ENCODE data around the gene OR4N2.
"Not testable (repeated sequence)": the region's sequence is repeated elsewhere in the genome, so short reads cannot be mapped to it uniquely, and the experiment has no call there.

Gene OR4N2

GRCh38 chr14:19838433-19838832, 34.9 kb downstream of the OR4N2 start:
- DNase-seq = no peak

- no peak for DNase-seq
Observed at GRCh38 chr14:19851365-19851764, 47.8 kb downstream of the OR4N2 start.

- DNase-seq = not testable (repeated sequence)
Observed at GRCh38 chr14:19866061-19866669, 62.6 kb downstream of the OR4N2 start.

GRCh38 chr14:19873178-19873577, 69.6 kb downstream of the OR4N2 start:
- DNase-seq = no peak

- no peak for DNase-seq
Observed at GRCh38 chr14:19874842-19875241, 71.3 kb downstream of the OR4N2 start, which contains the start of gene OR4K2. Gene OR4K2 (plus strand): TSS chr14:19875142. CDS start chr14:19876268, 1,126 bp downstream.

GRCh38 chr14:19878029-19878642, 74.6 kb downstream of the OR4N2 start:
- no peak for DNase-seq
